ENCODE results near the gene SAMHD1.
"Not testable (repeated sequence)": the region's sequence is repeated elsewhere in the genome, so short reads cannot be mapped to it uniquely, and the experiment has no call there.

Gene SAMHD1

DNA sequence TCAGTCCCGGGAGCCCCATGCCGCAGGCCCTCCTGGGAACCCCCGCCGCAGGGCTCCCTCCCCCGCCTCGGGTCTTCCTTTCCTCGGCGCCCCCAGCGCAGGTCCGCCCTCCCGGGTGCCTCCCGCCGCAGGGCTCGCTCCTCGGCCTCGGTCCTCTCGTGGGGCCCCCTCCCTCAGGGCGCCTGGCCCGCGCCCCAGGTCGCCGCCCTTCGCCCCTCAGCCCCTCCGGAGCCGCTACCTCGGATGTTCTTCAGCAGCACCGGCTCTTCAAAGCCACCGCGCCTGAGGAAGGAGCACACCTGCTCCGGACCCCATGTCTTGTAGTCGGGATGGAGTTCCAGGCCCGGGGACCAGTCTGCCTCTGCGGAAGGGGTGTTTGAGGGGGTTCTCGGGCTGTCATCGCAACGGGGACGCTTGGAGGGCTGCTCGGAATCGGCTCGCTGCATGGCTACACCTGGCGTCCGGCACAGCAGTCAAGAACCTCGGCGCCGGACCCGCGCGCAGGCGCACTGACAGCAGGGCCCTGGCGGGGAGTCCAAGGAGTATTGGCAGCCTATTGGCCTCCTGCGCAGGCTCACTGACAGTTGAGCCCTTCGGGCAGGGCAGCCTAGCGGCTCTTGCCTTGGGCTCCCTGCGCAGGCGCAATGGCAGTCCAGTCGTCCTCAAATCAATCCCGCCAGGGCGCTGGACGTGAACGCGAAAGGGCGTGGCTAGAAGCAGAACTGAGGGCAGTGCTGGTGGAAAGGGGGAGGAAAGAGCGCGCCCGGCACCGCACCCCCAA, at the start of gene SAMHD1:
Gene SAMHD1 (minus strand): TSS at position 511 of the 781 bp plus-strand sequence. CDS start 65 bp downstream, at position 446.
- peak; percentile 100 for DNase-seq

DNA sequence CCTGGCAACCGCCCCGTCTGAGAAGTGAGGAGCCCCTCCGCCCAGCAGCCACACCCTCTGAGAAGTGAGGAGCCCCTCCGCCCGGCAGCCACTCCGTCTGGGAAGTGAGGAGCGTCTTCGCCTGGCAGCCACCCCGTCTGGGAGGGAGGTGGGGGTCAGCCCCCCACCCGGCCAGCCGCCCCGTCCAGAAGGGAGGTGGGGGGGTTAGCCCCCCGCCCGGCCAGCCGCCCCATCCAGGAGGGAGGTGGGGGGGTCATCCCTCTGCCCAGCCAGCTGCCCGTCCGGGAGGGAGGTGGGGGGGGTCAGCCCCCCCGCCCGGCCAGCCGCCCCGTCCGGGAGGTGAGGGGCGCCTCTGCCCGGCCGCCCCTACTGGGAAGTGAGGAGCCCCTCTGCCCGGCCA, 48.7 kb upstream of the SAMHD1 start:
- not testable (repeated sequence) for DNase-seq

DNA sequence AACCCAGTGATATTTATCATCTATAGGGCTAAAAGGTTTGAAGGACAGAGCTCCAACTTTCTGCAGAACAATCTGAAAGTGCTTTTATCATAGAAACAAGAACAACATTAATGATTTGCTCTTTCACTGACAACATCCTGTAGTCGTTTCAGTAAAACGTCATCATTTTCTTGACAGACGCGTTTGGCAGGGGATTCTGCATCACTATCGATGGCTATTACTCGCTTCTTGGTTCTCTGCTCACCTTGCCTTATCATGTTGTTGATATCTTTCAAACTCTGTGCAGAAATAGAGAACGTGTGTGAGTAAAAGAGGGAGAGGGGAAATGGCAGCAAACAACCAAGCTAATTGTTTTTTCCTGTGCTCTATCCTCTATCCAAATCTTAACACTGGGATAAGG, 47.1 kb upstream of the SAMHD1 start:
- no peak for DNase-seq

DNA sequence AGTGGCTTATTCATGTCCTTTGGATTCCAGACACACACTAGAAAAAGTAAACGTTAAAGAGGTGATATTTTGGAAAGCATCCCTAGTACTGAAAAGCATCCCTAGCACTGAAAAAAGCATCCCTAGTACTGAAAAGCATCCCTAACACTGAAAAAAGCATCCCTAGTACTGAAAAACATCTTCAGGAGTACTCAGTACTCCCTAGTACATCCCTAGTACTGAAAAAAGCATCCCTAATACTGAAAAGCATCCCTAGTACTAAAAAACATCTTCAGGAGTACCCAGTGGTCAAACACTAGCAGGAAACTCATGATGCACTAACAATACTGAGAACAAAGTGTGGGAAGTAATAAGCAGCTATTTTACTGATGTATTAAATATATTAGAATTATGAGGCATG, 45.6 kb upstream of the SAMHD1 start:
- DNase-seq: no peak

DNA sequence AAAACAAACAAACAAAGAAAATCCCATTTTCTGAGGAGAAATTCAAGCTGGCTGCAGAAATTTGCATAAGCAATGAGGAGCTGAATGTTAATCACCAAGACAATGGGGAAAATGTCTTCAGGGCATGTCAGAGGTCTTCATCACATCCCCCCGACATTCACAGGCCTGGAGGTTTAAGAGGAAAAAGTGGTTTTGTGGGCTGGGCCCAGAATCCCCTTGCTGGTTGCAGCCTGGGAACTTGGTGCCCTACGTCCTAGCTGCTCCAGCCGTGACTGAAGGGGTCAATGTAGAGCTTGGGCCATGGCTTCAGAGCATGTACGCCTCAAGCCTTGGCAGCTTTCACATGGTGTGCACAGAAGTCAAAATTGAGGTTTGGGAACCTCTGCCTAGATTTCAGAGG, 42.7 kb upstream of the SAMHD1 start:
- DNase-seq: not testable (repeated sequence)

DNA sequence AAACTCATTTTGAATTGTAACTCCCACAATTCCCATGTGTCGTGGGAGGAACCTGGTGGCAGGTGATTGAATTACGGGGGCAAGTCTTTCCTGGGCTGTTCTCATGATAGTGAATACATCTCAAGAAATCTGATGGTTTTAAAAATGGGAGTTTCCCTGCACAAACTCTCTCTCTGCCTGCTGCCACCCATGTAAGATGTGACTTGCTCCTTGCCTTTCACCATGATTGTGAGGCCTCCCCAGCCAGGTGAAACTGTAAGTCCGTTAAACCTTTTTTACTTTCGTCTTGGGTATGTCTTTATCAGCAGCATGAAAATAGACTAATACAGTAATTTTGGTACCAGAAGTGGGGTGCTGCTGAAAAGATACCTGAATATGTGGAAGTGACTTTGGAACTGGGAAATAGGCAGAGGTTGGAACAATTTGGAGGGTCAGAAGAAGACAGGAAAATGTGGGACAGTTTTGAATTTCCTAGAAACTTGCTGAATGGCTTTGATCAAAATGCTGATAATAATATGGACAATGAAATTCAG, 41.4 kb upstream of the SAMHD1 start:
- DNase-seq: no peak

DNA sequence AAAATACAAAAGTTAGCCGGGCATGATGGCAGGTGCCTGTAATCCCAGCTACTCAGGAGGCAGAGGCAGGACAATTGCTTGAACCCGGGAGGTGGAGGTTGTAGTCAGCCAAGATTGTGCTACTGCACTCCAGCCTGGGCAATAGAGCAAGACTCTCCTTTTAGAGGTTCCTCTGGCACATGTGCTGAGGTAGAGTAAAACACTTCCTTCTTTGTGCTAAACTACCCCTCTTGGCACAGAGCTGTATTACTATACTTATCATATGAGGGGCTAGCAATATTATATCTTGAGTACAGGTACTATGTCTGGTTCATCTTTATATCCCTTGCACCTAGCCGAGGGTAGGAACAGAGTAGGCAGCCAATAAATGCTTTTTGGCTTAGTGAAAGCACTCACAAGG, 40.2 kb upstream of the SAMHD1 start:
- DNase-seq: no peak

DNA sequence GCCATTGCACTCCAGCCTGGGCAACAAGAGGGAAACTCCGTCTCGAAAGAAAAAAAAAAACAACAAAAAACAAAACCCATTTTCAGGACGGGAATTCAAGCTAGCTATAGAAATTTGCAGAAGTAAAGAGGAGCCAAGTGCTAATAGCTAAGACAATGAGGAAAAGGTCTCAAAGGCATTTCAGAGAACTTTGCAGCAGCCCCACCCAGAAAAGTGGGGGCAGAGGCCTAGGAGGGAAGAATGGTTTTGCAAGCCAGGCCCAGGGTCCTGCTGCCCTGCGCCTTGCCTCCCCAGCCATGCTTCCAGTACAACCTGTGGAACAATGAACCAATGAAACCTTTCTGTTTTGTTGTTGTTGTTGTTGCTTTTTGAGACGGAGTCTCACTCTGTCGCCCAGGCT, 38.3 kb upstream of the SAMHD1 start:
- DNase-seq: peak; percentile 50

DNA sequence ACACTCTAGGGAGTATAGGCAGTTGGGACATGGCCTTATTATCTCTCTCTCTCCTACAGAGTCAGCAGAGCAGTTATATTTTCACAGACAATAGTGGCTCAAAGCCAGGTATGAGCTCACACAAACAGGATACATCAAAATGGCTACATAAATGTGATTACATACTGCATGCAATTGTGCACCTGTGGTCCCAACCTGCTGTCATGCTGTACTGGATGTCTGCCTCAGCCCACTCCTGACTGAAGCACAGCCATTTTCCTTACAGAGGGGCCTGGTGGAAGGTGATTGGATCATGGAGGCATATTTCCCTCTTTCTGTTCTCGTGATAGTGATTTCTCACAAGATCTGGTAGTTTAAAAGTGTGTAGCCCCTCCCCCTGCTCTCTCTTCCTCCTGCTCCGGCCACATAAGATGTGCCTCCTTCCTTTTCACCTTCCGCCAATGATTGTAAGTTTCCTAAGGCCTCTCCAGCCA, 37.0 kb upstream of the SAMHD1 start:
- peak; percentile 27 for DNase-seq

DNA sequence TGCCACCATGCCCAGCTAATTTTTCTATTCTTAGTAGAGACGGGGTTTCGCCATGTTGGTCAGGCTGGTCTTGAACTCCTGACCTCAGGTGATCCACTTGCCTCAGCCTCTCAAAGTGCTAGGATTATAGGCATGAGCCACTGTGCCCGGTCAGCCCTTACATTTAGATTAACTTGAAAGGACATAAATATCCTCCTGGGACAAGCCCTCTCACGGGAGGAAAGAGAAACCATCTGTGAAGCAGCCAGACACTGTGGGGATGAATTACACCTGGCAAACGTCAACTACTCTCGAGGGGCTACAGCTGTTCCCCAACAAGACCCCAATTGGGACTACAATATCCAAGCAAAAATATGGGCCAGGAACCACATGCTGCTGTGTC, 32.7 kb upstream of the SAMHD1 start:
- no peak for DNase-seq

DNA sequence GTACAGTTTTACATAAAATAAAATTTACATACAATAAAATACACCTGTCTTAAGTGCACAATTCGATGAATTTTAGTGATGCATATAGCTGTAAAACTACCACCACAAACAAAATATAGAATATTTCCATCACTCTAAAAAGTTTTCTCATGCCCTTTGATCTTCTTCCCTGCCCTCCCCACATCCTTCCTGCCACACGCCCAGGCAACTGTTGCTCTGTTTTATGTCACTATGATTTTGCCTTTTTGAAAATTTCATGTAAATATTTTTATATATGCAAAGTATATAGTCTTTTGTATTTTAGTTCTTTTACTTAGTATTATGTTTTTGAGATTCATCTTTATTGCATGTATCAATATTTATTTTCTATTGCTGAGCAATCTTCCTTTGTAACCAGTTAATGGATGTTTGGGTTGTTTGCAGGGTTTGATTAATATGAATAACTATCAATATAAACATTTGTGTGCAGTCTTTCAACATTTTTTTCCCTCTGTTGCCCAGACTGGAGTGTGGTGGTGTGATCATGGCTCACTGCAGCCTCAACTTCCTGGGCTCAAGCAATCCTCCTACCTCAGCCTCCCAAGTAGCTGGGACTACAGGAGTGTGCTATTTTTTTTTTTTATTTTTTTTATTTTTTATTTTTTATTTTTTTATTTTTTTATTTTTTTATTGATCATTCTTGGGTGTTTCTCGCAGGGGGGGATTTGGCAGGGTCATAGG, 23.8 kb upstream of the SAMHD1 start:
- no peak for DNase-seq

DNA sequence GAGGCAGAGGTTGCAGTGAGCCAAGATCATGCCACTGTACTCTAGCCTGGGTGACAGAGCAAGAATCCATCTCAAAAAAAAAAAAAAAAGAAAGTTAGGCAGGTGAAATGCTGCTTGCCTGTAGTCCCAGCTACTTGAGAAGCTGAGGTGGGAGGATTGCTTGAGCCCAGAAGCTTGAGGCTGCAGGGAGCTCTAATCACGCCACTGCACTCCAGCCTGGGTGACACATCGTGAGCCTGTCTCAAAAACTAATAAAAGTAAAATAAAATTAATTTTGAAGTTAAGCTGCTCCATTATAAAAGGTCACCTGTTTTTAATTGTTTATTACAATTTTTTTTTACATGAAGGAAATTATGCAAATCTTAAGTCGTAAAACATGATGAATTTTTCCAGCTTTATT, 23.2 kb upstream of the SAMHD1 start:
- DNase-seq: no peak

DNA sequence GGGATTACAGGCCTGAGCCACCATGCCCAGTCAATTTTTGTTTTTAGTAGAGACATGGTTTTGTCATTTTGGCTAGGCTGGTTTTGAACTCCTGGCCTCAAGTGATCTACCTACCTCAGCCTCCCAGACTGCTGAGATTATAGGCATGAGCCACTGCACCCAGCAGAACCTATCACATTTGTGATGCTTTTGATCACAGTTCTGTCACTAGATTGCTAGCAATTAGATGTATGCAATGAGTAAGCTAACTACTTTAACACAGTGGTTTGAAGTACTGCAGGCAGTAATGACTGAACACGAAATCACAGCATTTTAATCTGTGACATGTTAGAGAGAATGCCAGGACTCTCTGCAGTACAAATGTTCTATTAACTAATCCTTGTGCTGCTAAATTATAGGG, 19.6 kb upstream of the SAMHD1 start:
- DNase-seq: no peak

DNA sequence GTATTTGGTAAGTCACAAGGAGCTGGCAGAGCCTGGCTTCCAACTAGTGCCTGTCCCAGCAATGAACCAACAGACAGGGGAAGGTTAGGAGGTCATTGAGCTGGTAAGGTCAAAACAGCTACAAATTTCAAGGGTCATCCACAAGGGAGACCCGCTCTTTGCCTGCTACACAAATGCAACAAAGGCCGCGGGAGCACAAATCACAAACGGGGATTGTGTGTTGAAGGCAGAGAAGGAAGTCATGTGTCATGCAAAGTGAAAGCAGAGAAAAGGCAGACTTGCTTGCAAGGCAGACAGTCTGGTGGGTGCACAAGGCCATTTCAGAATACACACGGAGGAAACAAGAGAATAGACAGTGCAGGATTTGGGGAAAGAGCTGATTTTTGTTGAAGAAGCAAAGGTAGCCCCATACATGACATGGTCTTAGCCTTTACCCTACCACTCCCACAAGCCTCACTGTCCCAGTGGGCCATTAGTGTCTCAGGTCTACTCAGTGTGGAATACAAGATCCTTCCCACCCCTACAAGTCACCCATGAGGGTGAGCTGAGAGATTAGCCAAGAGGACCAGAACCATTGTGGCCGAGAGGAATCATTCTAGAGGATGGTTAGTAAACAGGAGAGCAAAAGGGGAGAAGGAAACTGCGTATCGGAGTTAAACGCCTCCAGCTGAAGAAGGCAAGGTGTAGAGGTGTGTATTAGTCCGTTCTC, 18.1 kb upstream of the SAMHD1 start:
- peak; percentile 51 for DNase-seq

DNA sequence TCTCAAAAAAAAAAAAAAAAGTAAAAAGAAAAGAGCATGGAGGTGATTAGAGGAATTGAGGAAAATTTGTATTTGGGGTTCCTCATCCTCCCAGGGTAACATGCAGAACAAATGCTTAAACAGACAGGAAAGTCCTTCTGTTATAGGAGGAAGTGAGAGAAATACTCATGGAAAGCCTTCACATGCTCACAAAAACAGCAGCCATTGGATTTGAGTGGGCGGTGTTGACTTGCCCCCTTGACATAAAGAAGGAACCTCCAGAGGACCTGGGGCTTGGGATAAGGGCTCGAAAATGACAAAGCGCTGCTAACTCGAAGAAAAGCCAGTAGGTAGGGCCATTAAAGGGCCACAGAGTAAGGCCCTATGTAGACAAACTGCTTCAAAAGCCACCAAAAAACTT, 17.5 kb upstream of the SAMHD1 start:
- peak; percentile 81 for DNase-seq

DNA sequence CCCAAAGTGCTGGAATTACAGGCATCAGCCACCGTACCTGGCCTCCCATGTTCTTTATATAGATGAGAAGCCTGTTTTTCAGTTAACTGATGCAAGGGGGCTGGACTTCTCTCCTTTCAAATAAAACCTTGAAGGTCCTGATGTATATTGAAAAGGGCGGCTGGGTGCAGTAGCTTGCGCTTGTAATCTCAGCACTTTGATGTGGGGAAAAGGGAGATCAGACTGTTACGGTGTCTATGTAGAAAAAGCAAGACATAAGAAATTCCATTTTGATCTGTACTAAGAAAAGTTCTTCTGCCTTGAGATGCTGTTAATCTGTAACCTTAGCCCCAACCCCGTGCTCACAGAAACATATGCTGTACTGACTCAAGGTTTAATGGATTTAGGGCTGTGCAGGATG, 16.1 kb upstream of the SAMHD1 start:
- no peak for DNase-seq

DNA sequence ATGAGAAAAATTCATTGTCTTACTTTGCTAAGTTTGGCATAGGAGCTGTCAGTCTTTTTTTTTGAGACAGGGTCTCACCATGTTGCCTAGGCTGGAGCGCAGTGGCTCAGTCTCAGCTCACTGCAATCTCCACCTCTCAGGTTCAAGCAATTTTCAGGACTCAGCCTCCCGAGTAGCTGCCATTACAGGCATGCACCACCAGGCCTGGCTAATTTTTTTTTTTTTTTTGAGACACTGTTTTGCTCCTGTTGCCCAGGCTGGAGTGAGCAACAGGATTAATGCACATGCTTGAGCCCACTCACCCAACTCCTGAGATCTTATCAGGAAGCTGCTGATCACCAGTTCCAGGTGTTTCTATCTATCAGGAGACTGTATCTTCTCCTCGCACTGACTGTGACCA, 15.5 kb upstream of the SAMHD1 start:
- DNase-seq: not testable (repeated sequence)

DNA sequence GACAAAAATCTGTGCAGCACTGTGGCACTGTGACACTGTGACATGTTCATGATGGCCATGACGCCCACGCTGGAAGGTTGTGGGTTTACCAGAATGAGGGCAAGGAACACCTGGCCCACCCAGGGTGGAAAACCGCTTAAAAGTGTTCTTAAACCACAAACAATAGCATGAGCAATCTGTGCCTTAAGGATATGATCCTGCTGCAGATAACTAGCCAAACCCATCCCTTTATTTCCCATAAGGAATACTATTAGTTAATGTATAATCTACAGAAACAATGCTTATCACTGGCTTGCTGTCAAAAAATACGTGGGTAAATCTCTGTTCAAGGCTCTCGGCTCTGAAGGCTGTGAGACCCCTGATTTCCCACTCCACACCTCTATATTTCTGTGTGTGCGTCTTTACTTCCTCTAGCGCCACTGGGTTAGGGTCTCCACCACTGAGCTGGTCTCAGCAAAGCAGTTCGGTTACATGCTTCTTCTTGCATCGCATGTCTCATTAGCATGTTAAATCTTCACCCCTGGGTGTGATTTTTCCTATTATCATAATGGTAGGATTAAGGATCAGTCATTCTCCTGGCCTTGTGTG, 10.9 kb upstream of the SAMHD1 start:
- not testable (repeated sequence) for DNase-seq

DNA sequence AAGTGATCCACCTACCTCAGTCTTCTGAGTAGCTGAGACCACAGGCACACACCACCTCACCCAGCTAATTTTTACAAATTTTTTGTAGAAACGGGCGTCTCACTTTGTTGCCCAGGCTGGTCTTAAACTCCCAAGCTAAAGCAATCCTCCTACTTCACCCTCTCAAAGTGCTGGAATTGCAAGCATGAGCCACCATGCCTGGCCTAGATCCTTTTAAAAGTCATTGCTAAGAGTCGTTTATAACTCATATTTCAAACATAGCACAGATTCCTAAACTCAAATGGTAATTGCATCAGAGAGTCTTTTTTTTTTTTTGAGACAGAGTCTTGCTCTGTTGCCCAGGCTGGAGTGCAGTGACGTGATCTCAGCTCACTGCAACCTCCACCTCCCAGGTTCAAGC, 7.7 kb upstream of the SAMHD1 start:
- DNase-seq: no peak

DNA sequence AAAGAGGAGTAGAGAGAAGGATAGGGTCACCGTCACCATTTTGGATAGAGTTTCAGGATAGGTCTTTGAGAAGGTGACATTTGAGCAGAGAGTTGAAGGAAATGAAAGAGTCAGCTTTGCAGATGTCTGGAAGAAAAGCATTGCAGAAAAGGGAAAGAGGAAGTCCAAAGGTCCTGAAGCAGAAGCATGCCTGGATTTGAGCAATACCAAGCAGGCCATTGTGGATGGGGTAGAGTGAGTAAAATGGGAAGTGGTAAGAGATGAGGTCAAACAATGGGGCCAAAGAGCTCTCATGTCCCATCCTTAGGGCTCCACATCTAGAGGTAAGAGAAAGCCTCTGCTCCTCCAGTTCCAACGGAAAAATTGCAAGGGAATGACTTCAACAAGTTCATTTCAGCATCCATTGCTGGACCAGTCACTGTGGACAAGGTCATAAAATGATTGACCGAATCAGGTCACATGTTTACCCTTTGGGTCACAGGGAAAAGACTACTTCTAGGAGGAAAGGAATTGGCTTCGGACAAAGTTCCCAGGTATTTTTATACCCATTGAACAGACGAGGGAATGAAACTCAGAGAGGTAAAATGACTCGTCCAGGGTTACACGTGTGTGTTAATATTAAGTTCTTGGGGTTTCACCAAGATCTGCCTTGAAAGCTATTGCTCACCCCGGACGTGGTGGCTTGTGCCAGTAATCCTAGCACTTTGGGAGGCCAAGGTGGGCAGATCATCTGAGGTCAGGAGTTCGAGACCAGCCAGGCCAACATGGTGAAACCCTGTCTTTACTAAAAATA, 6.6 kb upstream of the SAMHD1 start:
- DNase-seq: peak; percentile 93

DNA sequence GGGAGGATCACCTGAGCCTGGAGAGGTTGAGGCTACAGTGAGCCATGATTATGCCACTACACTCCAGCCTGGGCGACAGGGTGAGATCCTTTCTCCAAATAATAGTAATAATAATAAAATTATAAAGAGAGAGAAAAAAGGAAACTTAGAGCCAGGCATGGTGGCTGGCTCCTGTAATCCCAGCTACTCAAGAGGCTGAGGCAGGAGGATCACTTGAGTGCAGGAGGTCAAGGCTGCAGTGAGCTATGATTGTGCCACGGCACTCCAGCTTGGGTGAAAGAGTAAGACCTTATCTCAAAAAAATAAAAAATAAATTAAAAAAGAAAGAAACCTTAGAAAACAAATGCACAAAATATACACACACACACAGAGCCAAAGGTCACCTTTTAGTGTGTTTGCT, 5.2 kb upstream of the SAMHD1 start:
- DNase-seq: no peak

DNA sequence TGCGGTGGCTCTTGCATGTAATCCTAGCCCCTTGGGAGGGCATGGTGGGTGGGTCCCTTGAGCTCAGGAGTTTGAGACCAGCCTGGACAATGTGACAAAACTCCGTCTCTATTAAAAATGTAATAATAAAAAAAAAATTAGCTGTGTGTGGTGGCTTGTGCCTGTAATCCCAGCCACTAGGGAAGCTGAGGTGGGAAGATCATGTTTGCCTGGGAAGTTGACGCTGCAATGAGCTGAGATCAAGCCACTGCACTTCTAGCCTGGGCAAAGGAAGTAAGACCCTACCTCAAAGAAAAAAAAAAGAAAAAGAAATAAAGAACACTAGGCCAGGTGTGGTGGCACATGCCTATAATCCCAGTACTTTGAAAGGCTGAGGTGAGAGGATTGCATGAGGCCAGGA, 4.5 kb upstream of the SAMHD1 start:
- DNase-seq: no peak

Data from suppressor macrophage treated with lipopolysaccharide for 4 hours (primary cell).